ENCODE results near the gene LRRC70.

LRRC70 gene

DNA sequence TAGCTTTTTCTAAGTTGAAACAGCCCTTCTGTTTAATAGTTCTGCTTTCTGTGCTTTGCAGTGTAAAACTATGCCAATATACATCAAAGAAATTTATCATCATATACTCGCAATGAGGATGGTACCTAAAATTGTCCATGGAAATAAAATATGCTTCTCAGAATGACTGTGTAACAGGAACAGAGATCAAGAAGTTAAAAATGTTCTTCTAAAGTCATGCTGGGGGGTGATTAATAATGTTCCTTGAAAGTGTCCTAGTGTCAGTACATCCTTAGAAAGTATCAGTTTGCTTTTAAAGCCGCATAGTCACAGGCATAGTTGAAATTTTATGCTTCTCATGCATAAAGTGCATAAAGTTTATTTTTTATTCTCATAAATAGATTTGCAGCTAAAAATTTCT lies 4.0 kb upstream of the LRRC70 start:
- H3K4me3 ChIP-seq (ENCODE audit: low read depth, low read length): no peak overlapping the region
- DNase-seq (ENCODE audit: low read depth): no peak
- TF ChIP-seq, protein P1, sequence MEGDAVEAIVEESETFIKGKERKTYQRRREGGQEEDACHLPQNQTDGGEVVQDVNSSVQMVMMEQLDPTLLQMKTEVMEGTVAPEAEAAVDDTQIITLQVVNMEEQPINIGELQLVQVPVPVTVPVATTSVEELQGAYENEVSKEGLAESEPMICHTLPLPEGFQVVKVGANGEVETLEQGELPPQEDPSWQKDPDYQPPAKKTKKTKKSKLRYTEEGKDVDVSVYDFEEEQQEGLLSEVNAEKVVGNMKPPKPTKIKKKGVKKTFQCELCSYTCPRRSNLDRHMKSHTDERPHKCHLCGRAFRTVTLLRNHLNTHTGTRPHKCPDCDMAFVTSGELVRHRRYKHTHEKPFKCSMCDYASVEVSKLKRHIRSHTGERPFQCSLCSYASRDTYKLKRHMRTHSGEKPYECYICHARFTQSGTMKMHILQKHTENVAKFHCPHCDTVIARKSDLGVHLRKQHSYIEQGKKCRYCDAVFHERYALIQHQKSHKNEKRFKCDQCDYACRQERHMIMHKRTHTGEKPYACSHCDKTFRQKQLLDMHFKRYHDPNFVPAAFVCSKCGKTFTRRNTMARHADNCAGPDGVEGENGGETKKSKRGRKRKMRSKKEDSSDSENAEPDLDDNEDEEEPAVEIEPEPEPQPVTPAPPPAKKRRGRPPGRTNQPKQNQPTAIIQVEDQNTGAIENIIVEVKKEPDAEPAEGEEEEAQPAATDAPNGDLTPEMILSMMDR (IDR thresholded peaks at IDR 0.05; ENCODE audit: low read depth, low read length, missing control alignments): no peak

DNA sequence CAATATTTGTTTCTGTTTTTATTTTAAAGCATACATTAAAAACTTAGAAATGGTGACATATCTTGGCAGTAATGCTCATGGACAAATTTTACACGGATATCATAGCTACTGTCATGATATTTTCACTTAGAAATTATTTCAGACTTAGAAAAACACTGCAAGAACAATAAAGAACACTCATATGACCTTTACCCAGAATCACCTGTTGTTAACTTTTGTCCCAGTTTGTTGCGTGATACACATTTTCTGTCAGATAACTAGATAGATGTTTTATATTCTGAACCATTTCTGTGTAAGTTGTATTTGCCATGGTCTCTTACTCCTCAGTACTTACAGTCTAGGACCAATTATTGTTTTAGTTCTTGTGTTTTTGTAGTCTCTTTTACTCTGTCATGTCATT lies 3.6 kb upstream of the LRRC70 start:
- no peak for DNase-seq (ENCODE audit: low read depth)
- TF ChIP-seq, protein P1 (IDR thresholded peaks at IDR 0.05; ENCODE audit: low read depth, low read length, missing control alignments): no peak
- no peak overlapping the region for H3K4me3 ChIP-seq (ENCODE audit: low read depth, low read length)

DNA sequence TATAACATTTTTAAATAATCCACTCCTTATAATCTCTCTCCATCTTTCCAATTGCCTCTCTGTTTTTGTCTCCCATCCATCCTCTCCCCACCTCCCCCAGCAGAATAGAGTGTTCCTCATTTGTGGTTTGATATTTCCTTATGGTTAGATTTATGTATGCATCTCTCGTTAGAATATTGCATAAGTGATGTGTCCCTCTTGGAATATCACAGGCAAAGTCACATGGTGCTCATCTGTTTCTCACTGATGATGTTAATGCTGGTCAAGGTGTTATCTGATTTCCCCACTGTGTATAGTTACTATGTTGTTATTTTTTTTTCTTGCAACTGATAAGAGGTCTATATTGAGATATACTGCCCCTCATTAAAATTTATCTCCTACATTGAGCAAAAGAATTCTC lies 3.1 kb upstream of the LRRC70 start:
- TF ChIP-seq, protein P1 (IDR thresholded peaks at IDR 0.05; ENCODE audit: low read depth, low read length, missing control alignments): no peak
- no peak overlapping the region for H3K4me3 ChIP-seq (ENCODE audit: low read depth, low read length)
- DNase-seq (ENCODE audit: low read depth): no peak

DNA sequence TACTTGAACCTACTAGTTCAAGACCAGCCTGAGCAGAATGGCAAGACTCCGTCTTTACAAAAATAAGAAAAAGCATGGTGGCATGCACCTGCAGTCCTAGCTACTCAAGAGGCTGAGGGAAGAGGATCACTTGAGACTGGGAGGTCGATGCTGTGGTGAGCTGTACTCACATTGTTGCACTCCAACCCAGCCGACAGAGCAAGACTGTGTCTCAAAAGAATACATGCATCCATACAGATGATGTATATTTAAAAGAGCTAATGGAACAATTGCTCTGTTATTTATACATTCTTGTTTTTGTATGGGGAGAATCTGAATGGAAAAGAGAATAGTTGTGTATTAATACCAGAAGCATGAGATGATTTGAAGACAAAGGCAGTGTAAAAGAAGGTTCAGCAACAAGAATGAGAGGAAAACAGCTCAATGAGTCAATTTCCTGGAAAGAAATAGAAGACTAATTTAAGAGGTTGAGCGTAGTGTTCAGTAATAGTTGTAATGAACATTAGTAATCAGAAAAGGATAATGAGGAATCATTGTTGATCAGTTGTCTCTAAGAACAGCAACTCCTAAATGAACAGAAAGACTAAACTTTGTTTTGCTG lies 1.9 kb upstream of the LRRC70 start:
- TF ChIP-seq, protein P1 (IDR thresholded peaks at IDR 0.05; ENCODE audit: low read depth, low read length, missing control alignments): no peak
- DNase-seq (ENCODE audit: low read depth): no peak
- H3K4me3 ChIP-seq (ENCODE audit: low read depth, low read length): no peak overlapping the region

DNA sequence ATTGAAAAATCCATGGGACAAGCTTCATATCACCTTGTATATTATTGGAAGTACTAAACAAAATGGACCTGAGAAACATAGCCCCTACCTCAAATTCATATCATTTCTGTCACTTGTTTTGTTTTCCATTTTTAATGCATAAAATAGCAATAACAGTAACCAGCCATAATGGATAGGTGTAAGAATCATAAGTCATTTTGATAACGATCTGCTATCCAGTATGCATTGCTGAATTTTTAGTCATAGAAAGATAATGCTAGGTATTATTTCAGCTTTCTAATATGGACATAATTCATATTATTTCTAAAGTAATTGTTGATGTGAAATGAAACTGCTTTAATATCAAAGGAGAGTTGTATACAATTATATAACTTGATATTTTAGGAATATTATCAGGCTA lies 1.1 kb upstream of the LRRC70 start:
- TF ChIP-seq, protein P1 (IDR thresholded peaks at IDR 0.05; ENCODE audit: low read depth, low read length, missing control alignments): no peak
- no peak overlapping the region for H3K4me3 ChIP-seq (ENCODE audit: low read depth, low read length)
- no peak for DNase-seq (ENCODE audit: low read depth)

DNA sequence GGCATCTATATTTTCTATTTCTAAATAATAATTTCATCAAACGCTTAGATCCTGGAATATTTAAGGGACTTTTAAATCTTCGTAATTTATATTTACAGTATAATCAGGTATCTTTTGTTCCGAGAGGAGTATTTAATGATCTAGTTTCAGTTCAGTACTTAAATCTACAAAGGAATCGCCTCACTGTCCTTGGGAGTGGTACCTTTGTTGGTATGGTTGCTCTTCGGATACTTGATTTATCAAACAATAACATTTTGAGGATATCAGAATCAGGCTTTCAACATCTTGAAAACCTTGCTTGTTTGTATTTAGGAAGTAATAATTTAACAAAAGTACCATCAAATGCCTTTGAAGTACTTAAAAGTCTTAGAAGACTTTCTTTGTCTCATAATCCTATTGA lies 1.1 kb downstream of the LRRC70 start:
- DNase-seq (ENCODE audit: low read depth): no peak
- H3K4me3 ChIP-seq (ENCODE audit: low read depth, low read length): no peak overlapping the region
- TF ChIP-seq, protein P1 (IDR thresholded peaks at IDR 0.05; ENCODE audit: low read depth, low read length, missing control alignments): no peak

DNA sequence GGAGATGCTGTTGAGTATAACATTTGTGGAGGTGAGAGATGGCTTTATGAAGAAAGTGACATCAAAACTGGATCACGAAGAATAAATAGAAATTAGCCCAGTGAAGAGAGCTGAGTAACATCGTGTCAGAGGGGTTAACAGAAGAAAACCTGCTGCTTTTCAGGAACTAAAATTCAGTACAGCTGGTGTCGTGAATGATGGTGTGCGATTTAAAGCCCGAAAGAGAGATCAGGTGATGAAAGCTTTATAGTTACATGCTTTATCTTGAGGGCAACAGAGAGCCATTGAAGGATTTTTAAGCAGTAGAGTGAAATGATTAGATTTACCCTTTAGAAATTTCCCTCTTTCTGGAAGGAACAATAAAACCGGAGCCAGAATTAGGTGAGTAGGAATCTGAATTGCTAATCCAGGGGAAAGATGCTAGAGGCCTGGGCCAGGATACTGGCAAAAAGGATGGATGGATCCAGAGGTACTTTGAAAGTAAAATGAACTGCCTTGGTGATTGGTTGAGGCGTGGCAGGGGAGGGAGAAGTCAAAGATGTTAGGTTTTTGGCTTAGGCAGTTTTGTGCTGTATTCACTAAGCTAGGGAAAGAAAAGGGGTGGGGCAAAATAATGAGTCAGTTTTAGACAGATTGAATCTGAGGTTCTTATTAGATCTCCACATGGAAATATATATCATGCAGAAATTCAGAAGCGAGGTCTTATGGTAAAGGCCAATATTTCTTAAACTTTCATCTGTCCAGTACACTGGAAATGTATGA lies 3.4 kb downstream of the LRRC70 start:
- DNase-seq (ENCODE audit: low read depth): no peak
- no peak overlapping the region for H3K4me3 ChIP-seq (ENCODE audit: low read depth, low read length)
- TF ChIP-seq, protein P1 (IDR thresholded peaks at IDR 0.05; ENCODE audit: low read depth, low read length, missing control alignments): no peak

Data from GM12864 (cell line).